ENCODE data around the gene SPACDR.
A peak's percentile ranks its signal among the peaks of the same experiment; 100 is the strongest.
"Not testable (repeated sequence)": the region's sequence is repeated elsewhere in the genome, so short reads cannot be mapped to it uniquely, and the experiment has no call there.

Gene SPACDR

GRCh38 chr7:100464210-100464660 lies at the start of gene SPACDR:
SPACDR (minus strand) TSS chr7:100464260; CDS start chr7:100464025, 235 bp downstream.
- DNase-seq, result no peak

GRCh38 chr7:100513212-100513810 lies 49.3 kb upstream of the SPACDR start:
- no peak for DNase-seq

GRCh38 chr7:100510437-100511239 lies 46.6 kb upstream of the SPACDR start:
- no peak for DNase-seq

- no peak for DNase-seq
Measured at GRCh38 chr7:100509231-100509630, 45.2 kb upstream of the SPACDR start.

- no peak for DNase-seq
Measured at GRCh38 chr7:100506356-100506923, 42.4 kb upstream of the SPACDR start.

GRCh38 chr7:100504887-100505611 lies 41.0 kb upstream of the SPACDR start:
- DNase-seq, result no peak

- not testable (repeated sequence) for DNase-seq
Measured at GRCh38 chr7:100504031-100504430, 40.0 kb upstream of the SPACDR start.

- not testable (repeated sequence) for DNase-seq
Measured at GRCh38 chr7:100500743-100501142, 36.7 kb upstream of the SPACDR start.

- DNase-seq, result no peak
Measured at GRCh38 chr7:100496509-100496908, 32.4 kb upstream of the SPACDR start.

- DNase-seq, result peak; percentile 51 to 65
Measured at GRCh38 chr7:100493476-100494264, 29.6 kb upstream of the SPACDR start.

GRCh38 chr7:100492738-100493475 lies 28.8 kb upstream of the SPACDR start:
- DNase-seq, result no peak

- no peak for DNase-seq
Measured at GRCh38 chr7:100491192-100491578, 27.1 kb upstream of the SPACDR start.

- DNase-seq, result no peak
Measured at GRCh38 chr7:100490483-100491191, 26.6 kb upstream of the SPACDR start.

- no peak for DNase-seq
Measured at GRCh38 chr7:100489824-100490223, 25.8 kb upstream of the SPACDR start.

GRCh38 chr7:100489121-100489520 lies 25.1 kb upstream of the SPACDR start:
- DNase-seq, result no peak

GRCh38 chr7:100488333-100489095 lies 24.5 kb upstream of the SPACDR start:
- no peak for DNase-seq

GRCh38 chr7:100486753-100487446 lies 22.8 kb upstream of the SPACDR start:
- DNase-seq, result no peak

- DNase-seq, result no peak
Measured at GRCh38 chr7:100486111-100486636, 22.1 kb upstream of the SPACDR start.

GRCh38 chr7:100485471-100485876 lies 21.4 kb upstream of the SPACDR start:
- no peak for DNase-seq
